ENCODE results near the gene HOXA2. TPM values are rescaled to one million over a fixed set of nuclear protein-coding genes. Genes with fewer than 3 reads are reported as not detected.

Gene HOXA2
- total RNA-seq, 3 donors from 2014 or later: 3.2 to 4.3 (median 3.3) TPM

GRCh38 chr7:27106181-27106900, 3.9 kb upstream of the HOXA2 start:
- intact Hi-C loops (cut with DNase I, micrococcal nuclease): no loop called here
- peak; percentile 40 to 62 (median 58) for DNase-seq
- Histone ChIP-seq H3K9me3 (no peaks in the 10 kb centered on the region), H3K4me1 (ENCODE audit: low read depth) (peaks cover 34% of the 10 kb centered on the region), H3K4me3 (no peak overlapping the region), H3K36me3 (ENCODE audit: low read depth) (no peaks in the 10 kb centered on the region)
- no peak for TF ChIP-seq CTCF (IDR thresholded peaks at IDR 0.05)
- ATAC-seq: peak; percentile 9

GRCh38 chr7:27105301-27106031, 3.0 kb upstream of the HOXA2 start:
- ATAC-seq (no peak), DNase-seq (peak in 1 of 3 donors; percentile 26)
- Histone ChIP-seq H3K4me1 (ENCODE audit: low read depth) (peaks cover 28% of the 10 kb centered on the region), H3K9me3 (no peaks in the 10 kb centered on the region), H3K4me3 (no peak overlapping the region), H3K36me3 (ENCODE audit: low read depth) (no peaks in the 10 kb centered on the region)
- TF ChIP-seq CTCF (IDR thresholded peaks at IDR 0.05): no peak
- intact Hi-C loops (cut with DNase I, micrococcal nuclease): no loop called here

- H3K4me3 ChIP-seq: no peak overlapping the region
Observed at GRCh38 chr7:27104341-27105058, 2.0 kb upstream of the HOXA2 start.

GRCh38 chr7:27103489-27104226, 1.2 kb upstream of the HOXA2 start:
- Histone ChIP-seq H3K4me3 (no peak overlapping the region), H3K4me1 (ENCODE audit: low read depth) (peaks cover 26% of the 10 kb centered on the region), H3K36me3 (ENCODE audit: low read depth) (no peaks in the 10 kb centered on the region), H3K9me3 (no peaks in the 10 kb centered on the region)
- intact Hi-C loops (cut with DNase I, micrococcal nuclease): no loop called here
- ATAC-seq (peak; percentile 19), DNase-seq (peak; percentile 59 to 72 (median 63))
- no peak for TF ChIP-seq CTCF (IDR thresholded peaks at IDR 0.05)

More at GRCh38 chr7:27104341-27105058, 2.0 kb upstream of the HOXA2 start:
- DNase-seq (peak in 1 of 3 donors; percentile 26), ATAC-seq (no peak)
- Histone ChIP-seq H3K36me3 (ENCODE audit: low read depth) (no peaks in the 10 kb centered on the region), H3K9me3 (no peaks in the 10 kb centered on the region), H3K4me1 (ENCODE audit: low read depth) (peaks cover 29% of the 10 kb centered on the region)
- TF ChIP-seq CTCF (IDR thresholded peaks at IDR 0.05): no peak
- intact Hi-C loops (cut with DNase I, micrococcal nuclease): no loop called here

GRCh38 chr7:27101957-27102580, 414 bp downstream of the HOXA2 start:
- peaks cover 24% of the 10 kb centered on the region for H3K4me1 ChIP-seq (ENCODE audit: low read depth)
- H3K9me3 ChIP-seq: no peaks in the 10 kb centered on the region
- no peak for TF ChIP-seq CTCF (IDR thresholded peaks at IDR 0.05)
- H3K4me3 ChIP-seq: no peak overlapping the region
- intact Hi-C loops (cut with DNase I, micrococcal nuclease): no loop called here
- ATAC-seq (no peak), DNase-seq (peak in 2 of 3 donors; percentile 51 to 68)
- no peaks in the 10 kb centered on the region for H3K36me3 ChIP-seq (ENCODE audit: low read depth)
